Effector memory CD4-positive, alpha-beta T cell (primary cell): ENCODE measurements around the gene OR10R2.

Experiments
- DNase-seq, 3 donors: peaks; one replicate each; pipeline ENCODE4 v3.0.0-alpha.2; 2020
- H3K27ac ChIP-seq: 2 replicates; pipeline ENCODE4 v1.7.0; 2013; ENCODE audit warnings: mild to moderate bottlenecking, low read length, moderate library complexity; ENCODE audit not compliant: insufficient read depth, poor library complexity, severe bottlenecking
- H3K27me3 ChIP-seq: replicated peaks from 2 replicates; pipeline ENCODE4 v1.7.0; 2013; ENCODE audit warnings: mild to moderate bottlenecking, low read length; ENCODE audit not compliant: insufficient read depth, control insufficient read depth, poor library complexity, severe bottlenecking
- H3K36me3 ChIP-seq: 2 replicates; pipeline ENCODE4 v1.7.0; 2013; ENCODE audit warnings: mild to moderate bottlenecking, low read length, moderate library complexity; ENCODE audit not compliant: control insufficient read depth, insufficient read depth
- H3K4me1 ChIP-seq: 2 replicates; pipeline ENCODE4 v1.7.0; 2013; ENCODE audit warnings: low read length, mild to moderate bottlenecking; ENCODE audit not compliant: control insufficient read depth, insufficient read depth, poor library complexity, severe bottlenecking
- H3K4me3 ChIP-seq: 2 replicates; pipeline ENCODE4 v1.7.0; 2013; ENCODE audit warnings: low read length, low read depth, mild to moderate bottlenecking; ENCODE audit not compliant: insufficient read depth, poor library complexity, severe bottlenecking
- H3K9me3 ChIP-seq: 2 replicates; pipeline ENCODE4 v1.7.0; 2013; ENCODE audit warnings: mild to moderate bottlenecking, low read length, moderate library complexity; ENCODE audit not compliant: control insufficient read depth

OR10R2 gene

GRCh38 chr1:158485455-158485854 lies 13.4 kb downstream of the OR10R2 start:
- no peak for DNase-seq
- Histone ChIP-seq H3K36me3 (no peaks in the 10 kb centered on the region), H3K4me1 (no peaks in the 10 kb centered on the region), H3K9me3 (no peaks in the 10 kb centered on the region), H3K27me3 (no peaks in the 10 kb centered on the region), H3K27ac (no peak overlapping the region), H3K4me3 (no peak overlapping the region)

GRCh38 chr1:158491316-158491715 lies 19.3 kb downstream of the OR10R2 start:
- Histone ChIP-seq H3K27me3 (no peaks in the 10 kb centered on the region), H3K4me3 (no peak overlapping the region), H3K4me1 (no peaks in the 10 kb centered on the region), H3K27ac (no peak overlapping the region), H3K9me3 (no peaks in the 10 kb centered on the region), H3K36me3 (no peaks in the 10 kb centered on the region)
- no peak for DNase-seq

GRCh38 chr1:158493054-158493453 lies 21.0 kb downstream of the OR10R2 start:
- Histone ChIP-seq H3K4me1 (no peaks in the 10 kb centered on the region), H3K36me3 (no peaks in the 10 kb centered on the region), H3K9me3 (no peaks in the 10 kb centered on the region), H3K4me3 (no peak overlapping the region), H3K27ac (no peak overlapping the region), H3K27me3 (no peaks in the 10 kb centered on the region)
- DNase-seq = no peak

GRCh38 chr1:158494796-158495195 lies 22.8 kb downstream of the OR10R2 start:
- no peaks in the 10 kb centered on the region for H3K4me1 ChIP-seq
- no peaks in the 10 kb centered on the region for H3K27me3 ChIP-seq
- no peaks in the 10 kb centered on the region for H3K9me3 ChIP-seq
- H3K27ac ChIP-seq = no peak overlapping the region
- DNase-seq = no peak
- no peaks in the 10 kb centered on the region for H3K36me3 ChIP-seq
- H3K4me3 ChIP-seq = no peak overlapping the region

- no peak for DNase-seq
- Histone ChIP-seq H3K4me3 (no peak overlapping the region), H3K4me1 (no peaks in the 10 kb centered on the region), H3K27me3 (no peaks in the 10 kb centered on the region), H3K36me3 (no peaks in the 10 kb centered on the region), H3K9me3 (no peaks in the 10 kb centered on the region), H3K27ac (no peak overlapping the region)
These were observed 24.4 kb downstream of the OR10R2 start for GRCh38 chr1:158496374-158496773.

- H3K4me1 ChIP-seq = no peaks in the 10 kb centered on the region
- no peaks in the 10 kb centered on the region for H3K36me3 ChIP-seq
- H3K27ac ChIP-seq = no peak overlapping the region
- peak in 1 of 3 donors; percentile 26 for DNase-seq
- H3K27me3 ChIP-seq = no peaks in the 10 kb centered on the region
- H3K9me3 ChIP-seq = no peaks in the 10 kb centered on the region
- no peak overlapping the region for H3K4me3 ChIP-seq
These were observed 34.5 kb downstream of the OR10R2 start for GRCh38 chr1:158506369-158506987.

GRCh38 chr1:158507511-158507910 lies 35.5 kb downstream of the OR10R2 start:
- no peaks in the 10 kb centered on the region for H3K36me3 ChIP-seq
- H3K27ac ChIP-seq = no peak overlapping the region
- no peak overlapping the region for H3K4me3 ChIP-seq
- no peaks in the 10 kb centered on the region for H3K27me3 ChIP-seq
- no peak for DNase-seq
- no peaks in the 10 kb centered on the region for H3K9me3 ChIP-seq
- H3K4me1 ChIP-seq = no peaks in the 10 kb centered on the region

GRCh38 chr1:158509471-158510156 lies 37.6 kb downstream of the OR10R2 start:
- Histone ChIP-seq H3K4me3 (no peak overlapping the region), H3K27me3 (no peaks in the 10 kb centered on the region), H3K36me3 (no peaks in the 10 kb centered on the region), H3K4me1 (no peaks in the 10 kb centered on the region), H3K9me3 (no peaks in the 10 kb centered on the region), H3K27ac (no peak overlapping the region)
- DNase-seq = no peak

- Histone ChIP-seq H3K36me3 (no peaks in the 10 kb centered on the region), H3K27ac (no peak overlapping the region), H3K4me3 (no peak overlapping the region), H3K27me3 (peaks cover 5% of the 10 kb centered on the region), H3K9me3 (no peaks in the 10 kb centered on the region), H3K4me1 (no peaks in the 10 kb centered on the region)
- no peak for DNase-seq
These were observed 44.9 kb downstream of the OR10R2 start for GRCh38 chr1:158516966-158517365.

GRCh38 chr1:158520021-158520420 lies 48.0 kb downstream of the OR10R2 start:
- Histone ChIP-seq H3K36me3 (no peaks in the 10 kb centered on the region), H3K27ac (no peak overlapping the region), H3K9me3 (no peaks in the 10 kb centered on the region), H3K4me3 (no peak overlapping the region), H3K4me1 (no peaks in the 10 kb centered on the region), H3K27me3 (peaks cover 5% of the 10 kb centered on the region)
- DNase-seq = no peak
